ENCODE results near the gene TMPRSS7.
A peak's percentile ranks its signal among the peaks of the same experiment; 100 is the strongest.

Gene TMPRSS7

GRCh38 chr3:112101916-112102315 is 67.4 kb downstream of the TMPRSS7 start:
- peak; percentile 84 for DNase-seq

DNA sequence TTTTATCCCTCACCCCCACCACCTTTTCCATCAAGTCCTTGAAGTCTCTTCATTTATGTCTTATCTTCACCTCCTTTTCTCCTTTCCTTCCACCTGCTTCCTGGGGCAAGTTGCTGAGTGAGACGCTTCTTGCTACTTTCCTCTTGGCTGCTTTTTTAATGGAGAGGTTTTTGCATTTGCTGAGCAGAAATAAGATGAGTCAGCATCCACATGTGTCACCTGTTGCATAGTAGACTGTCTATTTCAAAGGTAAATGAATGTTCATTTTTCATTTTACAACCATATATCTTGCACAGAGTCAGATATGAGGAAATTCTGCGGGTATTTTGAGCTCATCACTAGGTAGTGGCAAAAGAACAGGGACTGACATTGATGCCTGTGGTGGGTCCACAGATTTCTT is 70.2 kb downstream of the TMPRSS7 start:
- DNase-seq, result no peak

GRCh38 chr3:112109322-112109721 is 74.8 kb downstream of the TMPRSS7 start:
- DNase-seq, result no peak

DNA sequence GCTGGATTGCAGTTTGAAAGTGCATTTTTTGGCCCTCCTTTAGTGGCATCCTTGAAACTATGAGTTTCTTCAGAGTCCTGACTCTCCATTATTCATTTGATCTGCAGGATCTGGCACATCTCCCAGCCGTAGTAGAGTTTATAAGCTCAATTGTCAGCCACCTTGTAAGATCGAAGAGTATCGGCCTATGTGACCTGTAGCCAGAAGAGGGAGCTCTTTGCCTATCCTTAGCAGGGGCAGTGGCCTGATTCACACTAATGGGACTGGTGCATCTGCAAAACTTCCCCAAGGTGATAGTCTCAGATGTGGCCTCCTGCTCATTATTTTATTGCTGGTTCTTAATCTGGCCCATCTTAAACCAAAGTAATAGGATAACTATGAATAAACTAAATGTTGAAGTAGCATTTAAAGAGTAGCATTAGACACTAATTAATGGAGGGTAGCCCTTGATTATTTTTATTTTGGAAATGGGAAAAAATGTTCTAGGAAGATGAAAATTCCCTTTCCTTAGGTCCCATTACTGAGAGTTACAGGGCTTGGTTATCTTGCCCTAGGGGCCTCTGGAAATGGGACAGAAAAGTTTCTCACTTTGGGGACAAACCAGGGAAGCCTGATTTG is 77.4 kb downstream of the TMPRSS7 start:
- peak; percentile 49 for DNase-seq

DNA sequence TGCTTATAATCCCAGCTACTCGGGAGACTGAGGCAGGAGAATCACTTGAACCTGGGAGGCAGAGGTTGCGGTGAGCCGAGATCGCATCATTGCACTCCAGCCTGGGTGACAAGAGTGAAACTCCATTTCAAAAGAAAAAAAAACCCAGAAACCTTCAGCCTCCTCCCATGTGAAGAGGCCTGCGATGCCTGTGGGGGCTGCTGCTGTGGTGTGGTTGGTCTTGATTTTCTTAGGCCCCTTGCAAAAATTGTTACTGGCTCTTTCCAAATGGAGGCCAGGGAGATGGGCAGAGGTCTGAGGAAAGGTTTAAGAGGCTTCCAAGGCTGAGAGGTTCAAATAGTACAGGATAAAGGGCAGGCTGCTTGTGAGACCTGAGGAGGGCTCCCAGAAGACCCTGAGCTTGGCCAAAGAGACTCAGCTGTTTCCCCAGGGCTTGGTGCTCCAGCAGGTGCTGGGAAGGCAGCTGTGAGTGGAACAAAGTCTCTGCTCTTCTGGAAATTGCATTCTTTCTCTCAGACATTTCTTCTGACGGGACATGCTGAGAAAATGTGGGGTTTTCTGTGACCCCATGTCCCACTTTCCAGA is 80.1 kb downstream of the TMPRSS7 start:
- DNase-seq, result no peak

DNA sequence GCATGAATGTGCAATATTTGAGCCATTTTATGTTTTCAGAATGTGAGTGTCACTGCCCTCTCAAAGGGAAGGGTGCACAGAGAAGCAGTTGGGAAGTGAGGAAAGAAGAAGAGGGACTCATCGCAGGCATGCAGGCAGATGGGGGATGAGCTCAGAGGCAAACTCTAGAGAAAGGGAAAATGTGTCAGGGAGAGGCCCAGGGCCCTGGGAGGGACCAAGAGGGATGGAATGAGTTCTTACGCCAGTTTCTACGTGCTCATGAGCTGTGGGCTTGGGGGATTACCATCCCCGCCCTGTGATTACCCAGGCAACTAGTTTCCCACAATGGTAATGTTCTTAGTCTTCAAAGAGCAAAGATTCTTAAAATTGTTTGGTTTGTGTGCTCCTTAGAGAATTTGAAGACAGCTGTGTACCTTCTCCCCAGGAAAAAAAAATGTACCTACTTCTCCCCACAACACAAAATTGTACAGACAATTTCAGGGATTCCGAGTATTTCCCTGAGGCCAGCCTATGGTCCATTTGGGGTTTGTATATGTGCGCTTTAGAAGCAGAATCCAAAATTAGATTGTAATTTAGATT is 80.7 kb downstream of the TMPRSS7 start:
- DNase-seq, result no peak

GRCh38 chr3:112115806-112116383 is 81.4 kb downstream of the TMPRSS7 start:
- no peak for DNase-seq

- no peak for DNase-seq
Measured at GRCh38 chr3:112116748-112117186, 82.2 kb downstream of the TMPRSS7 start.

DNA sequence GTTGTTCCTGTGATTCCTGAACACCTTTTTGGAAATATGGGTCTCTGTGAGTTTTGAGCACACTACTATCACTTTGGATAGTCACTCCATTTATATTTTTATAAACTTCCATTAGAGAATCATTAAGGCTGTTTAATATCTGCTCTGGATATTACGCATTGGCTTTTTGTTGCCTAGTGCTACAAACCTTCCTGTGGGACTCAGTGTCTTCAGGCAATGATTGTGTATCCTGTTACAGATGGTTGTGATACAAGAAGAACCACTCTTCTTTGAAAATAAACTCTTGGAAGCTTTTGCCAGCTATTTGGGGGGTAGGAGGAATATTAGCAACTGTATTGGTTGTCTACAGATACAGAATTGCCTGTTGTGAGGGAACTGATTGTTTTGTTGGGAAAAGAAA is 82.9 kb downstream of the TMPRSS7 start:
- no peak for DNase-seq

DNA sequence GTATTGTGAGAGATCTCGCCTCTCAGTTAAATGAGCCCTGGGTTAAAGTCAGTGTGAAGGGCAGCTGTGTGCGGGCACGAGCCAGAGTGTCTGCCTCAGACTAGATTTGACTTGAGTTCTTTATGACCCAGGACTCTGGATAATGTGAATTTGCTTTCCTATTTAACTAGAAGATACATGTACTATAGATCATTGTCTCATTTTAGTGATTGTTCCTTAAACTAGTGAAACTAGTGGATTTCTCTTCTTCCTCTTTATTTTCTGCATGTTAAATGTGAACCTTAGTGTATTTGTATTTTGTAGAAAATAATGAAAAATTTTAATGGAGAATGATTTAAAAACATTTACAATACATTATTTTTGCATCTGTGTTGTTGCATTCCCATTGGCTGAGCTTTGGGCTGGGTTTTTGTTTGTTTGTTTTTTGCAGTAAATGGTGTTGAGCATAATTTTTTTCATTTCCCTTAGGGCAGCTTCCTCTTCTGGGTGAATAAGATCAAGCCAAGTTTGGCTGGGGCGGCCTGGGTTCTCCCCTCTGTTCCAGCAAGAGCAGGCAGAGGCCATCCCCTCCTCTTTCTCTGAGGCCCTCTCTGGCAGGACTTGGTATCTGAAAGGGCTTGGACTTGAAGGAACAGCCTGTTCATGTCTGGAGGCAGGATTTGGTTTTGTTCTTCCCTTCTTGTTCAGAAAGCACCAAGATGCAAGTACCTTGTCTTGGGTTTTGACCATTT is 83.5 kb downstream of the TMPRSS7 start:
- no peak for DNase-seq

DNA sequence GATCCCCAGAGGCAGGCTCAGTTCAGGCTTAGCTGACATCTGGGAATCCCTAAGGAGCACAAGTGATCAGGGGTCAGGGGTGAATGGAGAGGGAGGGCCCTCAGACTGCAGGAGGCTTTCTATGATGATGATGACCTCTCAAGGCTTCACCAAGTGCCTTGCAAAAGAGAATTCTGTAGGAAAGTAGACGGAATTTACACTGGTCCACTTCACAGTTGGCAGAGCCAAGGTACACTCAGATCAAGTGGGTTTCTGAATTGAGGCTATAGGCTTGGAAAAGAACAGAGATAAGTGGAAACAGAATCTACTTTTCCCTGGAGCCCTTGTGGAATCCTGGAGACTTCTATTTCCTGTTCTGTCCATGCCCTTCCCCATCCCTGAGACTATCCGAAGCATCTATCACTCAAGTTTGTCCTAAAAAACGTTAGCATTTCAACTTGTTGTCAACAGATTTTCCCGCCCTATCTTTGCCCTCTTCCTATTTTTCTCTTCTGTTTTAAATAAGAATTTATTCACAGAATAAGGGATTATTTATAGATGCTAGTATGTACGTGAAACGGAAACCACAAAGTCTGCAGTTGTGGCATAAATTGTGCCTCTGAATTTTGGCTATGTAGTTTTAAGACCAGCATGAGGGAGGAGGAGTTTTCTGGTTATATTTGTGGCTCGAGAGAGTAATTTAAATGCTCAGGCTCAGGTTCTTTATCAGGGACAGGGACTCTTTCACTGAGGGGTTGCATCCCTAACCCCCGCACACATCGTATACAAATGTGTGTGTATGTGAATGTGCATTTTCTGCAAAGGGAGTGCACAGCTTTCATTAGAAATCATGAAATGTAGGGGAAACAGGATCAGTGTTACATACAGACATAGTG is 85.7 kb downstream of the TMPRSS7 start:
- DNase-seq, result no peak

GRCh38 chr3:112121577-112122547 is 87.3 kb downstream of the TMPRSS7 start:
- DNase-seq, result no peak

DNA sequence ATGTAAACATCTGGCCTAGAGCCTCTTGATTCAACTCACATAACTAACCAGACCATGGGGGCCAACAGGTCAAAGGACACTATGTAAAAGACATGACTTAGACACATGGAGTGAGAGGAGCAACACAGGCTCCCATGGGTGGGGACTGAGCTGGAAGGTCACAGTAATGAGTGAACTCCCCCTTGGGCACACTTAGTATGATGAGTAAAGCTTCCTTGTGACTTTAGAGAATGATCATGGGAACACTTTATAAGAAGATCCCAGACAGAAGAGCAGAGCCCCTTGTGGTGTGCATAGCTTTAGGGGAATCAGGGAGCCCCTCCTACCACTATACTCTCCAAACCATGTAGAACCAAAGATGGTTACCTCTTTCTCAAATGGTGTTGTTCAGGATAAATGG is 88.3 kb downstream of the TMPRSS7 start:
- DNase-seq, result no peak

DNA sequence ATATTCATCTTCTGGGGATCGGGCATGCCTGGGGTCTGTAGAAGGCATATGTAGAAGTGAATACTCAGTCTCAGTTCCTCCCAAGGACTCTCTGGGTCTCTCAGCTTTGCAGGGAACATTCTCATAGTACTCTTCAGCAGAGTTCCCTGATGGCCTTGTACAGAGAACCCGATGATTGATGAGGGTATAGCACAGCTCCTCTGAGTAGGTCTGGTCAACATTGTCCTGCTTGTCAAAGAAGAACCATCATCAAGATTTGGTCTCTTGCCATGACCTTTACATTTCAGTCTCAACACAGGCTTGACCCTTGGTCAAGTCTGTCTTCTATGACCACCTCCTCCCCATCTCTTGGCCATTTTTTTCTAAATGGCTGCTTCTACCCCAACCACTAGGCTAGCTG is 89.0 kb downstream of the TMPRSS7 start:
- DNase-seq, result no peak

DNA sequence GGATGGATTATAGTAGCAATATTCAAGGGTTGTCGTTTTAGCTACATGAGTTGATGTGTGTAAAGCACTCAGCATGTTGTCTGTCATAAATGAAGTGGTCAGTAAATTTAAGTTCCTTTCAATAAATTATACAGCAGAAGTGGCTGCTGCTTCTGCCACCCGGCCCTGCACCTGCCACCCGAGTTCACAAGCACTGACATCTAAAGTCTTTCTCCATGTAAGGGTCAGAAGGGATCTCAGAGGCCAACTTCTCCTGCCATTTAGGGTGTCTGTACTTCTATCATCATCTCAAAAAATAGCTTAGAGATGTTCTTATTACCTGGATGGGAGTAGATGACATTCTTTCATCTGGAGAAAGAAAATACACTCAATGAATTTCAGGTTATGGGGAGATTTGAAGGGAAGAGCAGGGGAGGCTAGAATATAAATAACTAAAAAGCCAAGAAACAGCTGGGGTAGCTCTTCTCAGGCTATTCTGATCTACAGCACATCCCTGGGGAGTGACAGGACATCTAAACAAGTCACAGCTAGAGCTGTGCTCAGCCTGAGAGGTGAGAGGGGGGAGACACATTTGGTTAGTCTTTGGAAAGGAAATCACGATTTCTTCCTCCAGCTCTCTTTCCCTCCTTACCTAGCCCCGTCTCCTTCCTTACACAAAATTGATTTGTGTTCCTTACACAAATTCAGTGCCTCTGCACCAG is 90.5 kb downstream of the TMPRSS7 start:
- no peak for DNase-seq

DNA sequence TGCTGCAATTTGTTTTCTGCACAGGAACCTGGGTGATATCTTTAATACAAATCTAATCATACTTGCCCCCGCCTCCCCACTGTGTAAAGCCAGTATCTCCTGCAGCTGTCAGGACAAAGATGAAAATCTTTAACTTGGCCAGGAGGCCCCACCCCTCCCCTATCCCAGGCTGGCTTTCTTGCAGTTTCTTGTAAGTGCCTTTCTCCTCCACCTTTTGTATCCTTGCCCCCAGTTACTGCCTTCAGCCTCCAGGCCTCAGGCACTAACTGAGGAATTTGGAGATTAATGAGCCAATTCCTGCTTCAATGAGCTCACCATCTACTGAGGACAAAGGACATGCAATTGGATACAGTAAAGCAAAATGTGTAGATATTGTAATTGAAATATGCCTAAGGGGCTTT is 92.0 kb downstream of the TMPRSS7 start:
- peak; percentile 71 for DNase-seq

DNA sequence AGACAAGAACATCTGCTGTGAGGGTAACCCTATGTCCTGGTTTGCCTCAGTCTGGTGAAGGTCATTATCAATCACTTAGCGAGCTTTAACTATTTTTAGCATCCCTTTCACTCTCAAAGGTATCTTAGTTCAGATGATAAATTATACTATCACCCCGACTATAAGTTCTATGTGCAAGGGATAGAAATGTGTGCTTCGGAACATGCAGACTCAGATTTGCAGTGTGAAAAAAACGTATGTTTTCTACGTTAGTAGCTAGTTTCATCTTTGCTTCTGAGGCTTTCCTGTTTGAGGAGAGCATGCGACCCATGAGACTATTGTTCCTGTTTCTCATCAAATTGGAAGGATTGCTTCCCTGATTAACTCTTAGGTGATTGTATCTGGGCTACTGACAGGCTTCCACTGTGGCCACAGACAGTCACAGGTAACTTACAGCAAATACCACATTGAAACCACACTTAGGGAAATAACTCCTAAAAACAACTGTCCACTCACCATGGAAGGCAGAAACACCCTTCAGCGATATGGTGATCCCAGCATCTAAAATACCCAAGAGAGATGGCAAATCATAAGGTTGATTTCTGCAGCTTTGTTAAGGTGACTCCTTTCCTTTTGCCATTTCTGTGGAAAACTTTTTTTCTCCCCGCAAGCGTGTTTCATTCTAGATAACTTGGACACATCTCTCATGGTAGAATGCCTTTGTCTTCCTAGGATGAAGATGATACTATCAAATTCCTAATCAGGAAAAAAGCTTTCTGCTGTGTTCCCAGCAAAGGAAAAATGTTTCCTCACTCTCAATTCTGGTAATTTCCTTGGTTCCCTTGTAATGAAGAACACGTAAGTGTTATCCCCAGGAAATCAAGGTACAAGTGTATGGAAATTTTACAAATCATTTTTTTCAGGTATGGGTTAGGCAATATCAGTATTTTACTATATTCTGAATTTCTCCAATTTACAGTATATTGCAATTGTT is 93.3 kb downstream of the TMPRSS7 start:
- no peak for DNase-seq

GRCh38 chr3:112128843-112129727 is 94.5 kb downstream of the TMPRSS7 start:
- peak; percentile 96 for DNase-seq
